GM12874 (cell line): Measurements from ENCODE around the gene STX7.

Source experiments
- CTCF ChIP-seq: IDR thresholded peaks from 2 replicates; pipeline ENCODE4 v1.5.1; 2011; ENCODE audit warnings: low read depth, mild to moderate bottlenecking, control low read depth, low read length, moderate library complexity; ENCODE audit not compliant: insufficient read depth

STX7 gene

GRCh38 chr6:132505158-132505557 lies 7.8 kb downstream of the STX7 start:
- TF ChIP-seq CTCF, result no peak

DNA sequence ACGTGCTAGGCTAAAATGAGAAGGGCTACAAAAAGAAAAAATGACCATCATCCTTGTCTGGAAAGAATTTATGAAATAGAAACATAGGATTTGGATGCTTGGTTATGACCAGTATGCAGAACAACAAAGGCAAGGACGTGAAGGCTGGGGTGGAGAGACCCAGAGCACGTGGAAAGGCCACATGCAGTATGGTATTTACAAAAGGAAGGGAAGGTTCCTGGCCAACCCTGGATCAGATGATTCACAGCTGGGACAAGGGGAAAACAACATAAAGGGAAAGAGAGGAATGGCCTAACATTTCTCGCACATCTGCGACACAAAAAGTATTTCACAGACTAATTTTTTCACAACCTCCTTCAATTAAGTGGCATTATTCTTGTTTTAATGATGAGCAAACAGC lies 8.2 kb downstream of the STX7 start:
- no peak for TF ChIP-seq CTCF

GRCh38 chr6:132499757-132500156 lies 13.2 kb downstream of the STX7 start:
- no peak for TF ChIP-seq CTCF

- no peak for TF ChIP-seq CTCF
These were observed 14.3 kb downstream of the STX7 start for GRCh38 chr6:132498638-132499037.

DNA sequence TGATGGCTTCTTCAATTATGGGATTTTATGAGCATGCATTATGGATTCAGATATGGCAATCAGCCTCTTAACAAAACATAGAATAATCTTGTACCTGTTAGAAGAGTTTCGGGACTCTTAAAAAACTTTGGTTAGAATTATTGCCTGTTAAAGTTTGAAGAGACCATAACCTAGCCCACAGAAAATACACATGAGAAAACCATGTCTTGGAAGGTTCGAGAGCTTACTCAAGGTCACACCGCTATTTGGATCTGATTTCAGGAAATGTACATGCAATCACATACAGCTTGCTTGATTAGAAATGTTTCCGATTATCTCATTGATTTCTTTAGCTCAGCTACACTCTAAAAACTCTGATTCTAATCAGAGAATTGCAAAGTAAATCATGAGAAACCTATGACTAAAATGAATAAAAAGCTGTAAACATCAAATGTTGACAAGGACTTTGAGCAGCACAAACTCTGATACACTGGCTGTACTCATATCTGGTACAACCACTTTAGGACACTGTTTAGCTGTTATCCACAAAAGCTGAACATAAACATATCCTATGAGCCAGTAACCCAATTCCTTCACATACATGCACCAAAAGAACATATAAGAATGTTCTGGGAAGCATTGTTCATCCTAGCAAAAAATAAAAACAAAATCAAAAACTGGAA lies 16.3 kb downstream of the STX7 start:
- no peak for TF ChIP-seq CTCF

GRCh38 chr6:132495604-132496079 lies 17.3 kb downstream of the STX7 start:
- TF ChIP-seq CTCF, result no peak

DNA sequence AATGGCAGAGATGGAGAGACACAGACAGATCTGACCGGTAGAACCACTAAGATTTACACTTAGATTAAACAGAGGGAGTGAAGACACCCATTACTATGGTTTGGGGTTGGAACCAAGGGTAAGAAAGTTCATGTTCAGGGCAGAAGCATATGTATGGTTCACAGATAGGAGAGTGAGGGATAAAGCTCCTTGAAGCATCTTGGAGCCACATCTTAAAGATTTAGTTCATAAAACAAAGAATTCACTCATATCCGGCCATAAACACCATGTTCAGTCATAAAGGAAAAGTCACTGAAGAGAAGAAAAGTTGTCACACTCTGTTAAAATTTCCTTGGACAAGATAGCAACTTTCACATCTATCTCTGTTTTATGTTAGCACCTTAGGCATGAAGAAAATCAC lies 18.0 kb downstream of the STX7 start:
- no peak for TF ChIP-seq CTCF
